ENCODE measurements around the gene SOWAHD.
A peak's percentile ranks its signal among the peaks of the same experiment; 100 is the strongest.
"Not testable (repeated sequence)": the region's sequence is repeated elsewhere in the genome, so short reads cannot be mapped to it uniquely, and the experiment has no call there.

The SOWAHD gene

GRCh38 chrX:119745283-119745848, 13.0 kb upstream of the SOWAHD start:
- DNase-seq (ENCODE audit: low read depth), result no peak
- TF ChIP-seq CTCF (conservative IDR thresholded peaks at IDR 0.05; ENCODE audit: low read length), result no peak
- H3K4me3 ChIP-seq (ENCODE audit: low read length), result no peak overlapping the region

- DNase-seq (ENCODE audit: low read depth); H3K4me3 ChIP-seq (ENCODE audit: low read length): not testable (repeated sequence)
Measured at GRCh38 chrX:119750131-119750530, 8.3 kb upstream of the SOWAHD start.

- DNase-seq (ENCODE audit: low read depth); H3K4me3 ChIP-seq (ENCODE audit: low read length): not testable (repeated sequence)
Measured at GRCh38 chrX:119750751-119751150, 7.6 kb upstream of the SOWAHD start.

GRCh38 chrX:119753001-119753400, 5.4 kb upstream of the SOWAHD start:
- H3K4me3 ChIP-seq (ENCODE audit: low read length), result no peak overlapping the region
- TF ChIP-seq CTCF (conservative IDR thresholded peaks at IDR 0.05; ENCODE audit: low read length), result no peak
- no peak for DNase-seq (ENCODE audit: low read depth)

- peak; percentile 36 for DNase-seq (ENCODE audit: low read depth)
- peak; percentile 57 for TF ChIP-seq CTCF (conservative IDR thresholded peaks at IDR 0.05; ENCODE audit: low read length)
- no peak overlapping the region for H3K4me3 ChIP-seq (ENCODE audit: low read length)
Measured at GRCh38 chrX:119753639-119754257, 4.6 kb upstream of the SOWAHD start.

- DNase-seq (ENCODE audit: low read depth), result no peak
- no peak for TF ChIP-seq CTCF (conservative IDR thresholded peaks at IDR 0.05; ENCODE audit: low read length)
- H3K4me3 ChIP-seq (ENCODE audit: low read length), result no peak overlapping the region
Measured at GRCh38 chrX:119755981-119756533, 2.3 kb upstream of the SOWAHD start.

- H3K4me3 ChIP-seq (ENCODE audit: low read length), result no peak overlapping the region
- DNase-seq (ENCODE audit: low read depth), result no peak
- no peak for TF ChIP-seq CTCF (conservative IDR thresholded peaks at IDR 0.05; ENCODE audit: low read length)
Measured at GRCh38 chrX:119756926-119757635, 1.3 kb upstream of the SOWAHD start.

GRCh38 chrX:119757646-119757978, 776 bp upstream of the SOWAHD start:
- no peak for DNase-seq (ENCODE audit: low read depth)
- no peak for TF ChIP-seq CTCF (conservative IDR thresholded peaks at IDR 0.05; ENCODE audit: low read length)
- H3K4me3 ChIP-seq (ENCODE audit: low read length), result no peak overlapping the region

Data from AG10803 (cell line).